B cell (primary cell): ENCODE results near the gene LRG1.
"Not testable (repeated sequence)": the region's sequence is repeated elsewhere in the genome, so short reads cannot be mapped to it uniquely, and the experiment has no call there.

Experiments
- CTCF ChIP-seq: fragments of 200-600 bp; IDR thresholded peaks from one replicate; pipeline ENCODE4 v1.8.0; 2022; ENCODE audit warnings: antibody characterized with exemption, mild to moderate bottlenecking
- EZH2 ChIP-seq: IDR thresholded peaks from 2 replicates; pipeline ENCODE4 v1.6.1; 2012; ENCODE audit warnings: borderline replicate concordance, low read depth, mild to moderate bottlenecking, moderate library complexity, low read length; ENCODE audit not compliant: insufficient read depth, poor library complexity, severe bottlenecking

- not testable (repeated sequence) for TF ChIP-seq CTCF, EZH2
These were observed 12.5 kb downstream of the LRG1 start for GRCh38 chr19:4527377-4527776.
